Measurements from ENCODE around the gene PCBP2.
"Not testable (repeated sequence)": the region's sequence is repeated elsewhere in the genome, so short reads cannot be mapped to it uniquely, and the experiment has no call there.

Gene PCBP2

GRCh38 chr12:53451661-53452158, at the start of gene PCBP2:
PCBP2 (plus strand) TSS chr12:53452102; CDS start chr12:53454801, 2,699 bp downstream.
- Mint-ChIP-seq H3K27me3 (no peaks in the 10 kb centered on the region), H3K9me3 (no peaks in the 10 kb centered on the region), H3K4me1 (peaks cover 30% of the 10 kb centered on the region), H3K36me3 (ENCODE audit: insufficient read depth) (peaks cover 55% of the 10 kb centered on the region), H3K4me3 (peak within 1 kb of the TSS; percentile 88), H3K27ac (ENCODE audit: low read depth) (peak within 1 kb of the TSS; percentile 97)
- peak; percentile 87 to 97 for DNase-seq (ENCODE audit: low spot score in 2 of 2)
- peak; percentile 98 for ATAC-seq (replicated peaks; ENCODE audit: extremely low read depth, poor library complexity, severe bottlenecking)

- H3K27me3 Mint-ChIP-seq; H3K4me1 Mint-ChIP-seq; DNase-seq (ENCODE audit: low spot score in 2 of 2); ATAC-seq (replicated peaks; ENCODE audit: extremely low read depth, poor library complexity, severe bottlenecking); H3K27ac Mint-ChIP-seq (ENCODE audit: low read depth); H3K9me3 Mint-ChIP-seq; H3K4me3 Mint-ChIP-seq: not testable (repeated sequence)
- peaks cover 45% of the 10 kb centered on the region for H3K36me3 Mint-ChIP-seq (ENCODE audit: insufficient read depth)
Measured at GRCh38 chr12:53402351-53402750, 49.6 kb upstream of the PCBP2 start.

- Mint-ChIP-seq H3K36me3 (ENCODE audit: insufficient read depth) (peaks cover 47% of the 10 kb centered on the region), H3K9me3 (no peaks in the 10 kb centered on the region), H3K27me3 (no peaks in the 10 kb centered on the region), H3K4me1 (peaks cover 7% of the 10 kb centered on the region), H3K4me3 (no peak overlapping the region), H3K27ac (ENCODE audit: low read depth) (no peak overlapping the region)
- DNase-seq (ENCODE audit: low spot score in 2 of 2) (no peak), ATAC-seq (replicated peaks; ENCODE audit: extremely low read depth, poor library complexity, severe bottlenecking) (no peak)
Measured at GRCh38 chr12:53402871-53403270, 49.0 kb upstream of the PCBP2 start.

- Mint-ChIP-seq H3K27me3 (no peaks in the 10 kb centered on the region), H3K36me3 (ENCODE audit: insufficient read depth) (peaks cover 50% of the 10 kb centered on the region), H3K9me3 (no peaks in the 10 kb centered on the region), H3K4me3 (no peak overlapping the region), H3K27ac (ENCODE audit: low read depth) (peak overlapping the region; percentile 83), H3K4me1 (peaks cover 21% of the 10 kb centered on the region)
- DNase-seq (ENCODE audit: low spot score in 2 of 2) (no peak), ATAC-seq (replicated peaks; ENCODE audit: extremely low read depth, poor library complexity, severe bottlenecking) (no peak)
Measured at GRCh38 chr12:53410951-53411350, 41.0 kb upstream of the PCBP2 start.

GRCh38 chr12:53413485-53414204, 38.3 kb upstream of the PCBP2 start:
- Mint-ChIP-seq H3K4me3 (no peak overlapping the region), H3K27me3 (no peaks in the 10 kb centered on the region), H3K9me3 (no peaks in the 10 kb centered on the region), H3K4me1 (peaks cover 25% of the 10 kb centered on the region), H3K27ac (ENCODE audit: low read depth) (peak overlapping the region; percentile 83), H3K36me3 (ENCODE audit: insufficient read depth) (peaks cover 29% of the 10 kb centered on the region)
- DNase-seq (ENCODE audit: low spot score in 2 of 2) (no peak), ATAC-seq (replicated peaks; ENCODE audit: extremely low read depth, poor library complexity, severe bottlenecking) (no peak)

GRCh38 chr12:53414756-53415417, 37.0 kb upstream of the PCBP2 start:
- Mint-ChIP-seq H3K36me3 (ENCODE audit: insufficient read depth) (peaks cover 18% of the 10 kb centered on the region), H3K9me3 (no peaks in the 10 kb centered on the region), H3K27me3 (no peaks in the 10 kb centered on the region), H3K27ac (ENCODE audit: low read depth) (no peak overlapping the region), H3K4me3 (no peak overlapping the region), H3K4me1 (peaks cover 25% of the 10 kb centered on the region)
- ATAC-seq (replicated peaks; ENCODE audit: extremely low read depth, poor library complexity, severe bottlenecking) (no peak), DNase-seq (ENCODE audit: low spot score in 2 of 2) (no peak)

GRCh38 chr12:53415752-53416389, 36.0 kb upstream of the PCBP2 start:
- DNase-seq (ENCODE audit: low spot score in 2 of 2); ATAC-seq (replicated peaks; ENCODE audit: extremely low read depth, poor library complexity, severe bottlenecking); H3K4me3 Mint-ChIP-seq; H3K36me3 Mint-ChIP-seq (ENCODE audit: insufficient read depth); H3K27me3 Mint-ChIP-seq; H3K9me3 Mint-ChIP-seq: not testable (repeated sequence)
- Mint-ChIP-seq H3K4me1 (peaks cover 25% of the 10 kb centered on the region), H3K27ac (ENCODE audit: low read depth) (peak overlapping the region; percentile 73)

GRCh38 chr12:53417291-53417816, 34.5 kb upstream of the PCBP2 start:
- H3K27me3 Mint-ChIP-seq; ATAC-seq (replicated peaks; ENCODE audit: extremely low read depth, poor library complexity, severe bottlenecking); H3K9me3 Mint-ChIP-seq; H3K4me3 Mint-ChIP-seq; H3K36me3 Mint-ChIP-seq (ENCODE audit: insufficient read depth); H3K27ac Mint-ChIP-seq (ENCODE audit: low read depth); DNase-seq (ENCODE audit: low spot score in 2 of 2): not testable (repeated sequence)
- peaks cover 23% of the 10 kb centered on the region for H3K4me1 Mint-ChIP-seq

- Mint-ChIP-seq H3K4me3 (no peak overlapping the region), H3K27ac (ENCODE audit: low read depth) (no peak overlapping the region), H3K4me1 (peaks cover 17% of the 10 kb centered on the region), H3K36me3 (ENCODE audit: insufficient read depth) (no peaks in the 10 kb centered on the region), H3K27me3 (no peaks in the 10 kb centered on the region), H3K9me3 (no peaks in the 10 kb centered on the region)
- no peak for ATAC-seq (replicated peaks; ENCODE audit: extremely low read depth, poor library complexity, severe bottlenecking)
- no peak for DNase-seq (ENCODE audit: low spot score in 2 of 2)
Measured at GRCh38 chr12:53418221-53418620, 33.7 kb upstream of the PCBP2 start.

- ATAC-seq (replicated peaks; ENCODE audit: extremely low read depth, poor library complexity, severe bottlenecking) = no peak
- no peak for DNase-seq (ENCODE audit: low spot score in 2 of 2)
- H3K27ac Mint-ChIP-seq (ENCODE audit: low read depth) = no peak overlapping the region
- H3K9me3 Mint-ChIP-seq = no peaks in the 10 kb centered on the region
- peaks cover 17% of the 10 kb centered on the region for H3K4me1 Mint-ChIP-seq
- no peak overlapping the region for H3K4me3 Mint-ChIP-seq
- no peaks in the 10 kb centered on the region for H3K27me3 Mint-ChIP-seq
- H3K36me3 Mint-ChIP-seq (ENCODE audit: insufficient read depth) = no peaks in the 10 kb centered on the region
Measured at GRCh38 chr12:53419756-53420155, 32.1 kb upstream of the PCBP2 start.

- H3K9me3 Mint-ChIP-seq; ATAC-seq (replicated peaks; ENCODE audit: extremely low read depth, poor library complexity, severe bottlenecking); H3K27me3 Mint-ChIP-seq; H3K4me1 Mint-ChIP-seq; H3K4me3 Mint-ChIP-seq; H3K27ac Mint-ChIP-seq (ENCODE audit: low read depth); H3K36me3 Mint-ChIP-seq (ENCODE audit: insufficient read depth); DNase-seq (ENCODE audit: low spot score in 2 of 2): not testable (repeated sequence)
Measured at GRCh38 chr12:53422247-53422646, 29.7 kb upstream of the PCBP2 start.

GRCh38 chr12:53423597-53423996, 28.3 kb upstream of the PCBP2 start, which contains the start of gene AMHR2:
AMHR2 (plus strand) TSS chr12:53423855; CDS start chr12:53423935, 80 bp downstream.
- ATAC-seq (replicated peaks; ENCODE audit: extremely low read depth, poor library complexity, severe bottlenecking) (no peak), DNase-seq (ENCODE audit: low spot score in 2 of 2) (no peak)
- no peaks in the 10 kb centered on the region for H3K9me3 Mint-ChIP-seq
- H3K36me3 Mint-ChIP-seq (ENCODE audit: insufficient read depth) = no peaks in the 10 kb centered on the region
- peaks cover 6% of the 10 kb centered on the region for H3K4me1 Mint-ChIP-seq
- no peaks in the 10 kb centered on the region for H3K27me3 Mint-ChIP-seq
- no peak within 1 kb of the TSS for H3K27ac Mint-ChIP-seq (ENCODE audit: low read depth)
- H3K4me3 Mint-ChIP-seq = no peak within 1 kb of the TSS
